Measurements from ENCODE around the gene PCDH15.

The PCDH15 gene

DNA sequence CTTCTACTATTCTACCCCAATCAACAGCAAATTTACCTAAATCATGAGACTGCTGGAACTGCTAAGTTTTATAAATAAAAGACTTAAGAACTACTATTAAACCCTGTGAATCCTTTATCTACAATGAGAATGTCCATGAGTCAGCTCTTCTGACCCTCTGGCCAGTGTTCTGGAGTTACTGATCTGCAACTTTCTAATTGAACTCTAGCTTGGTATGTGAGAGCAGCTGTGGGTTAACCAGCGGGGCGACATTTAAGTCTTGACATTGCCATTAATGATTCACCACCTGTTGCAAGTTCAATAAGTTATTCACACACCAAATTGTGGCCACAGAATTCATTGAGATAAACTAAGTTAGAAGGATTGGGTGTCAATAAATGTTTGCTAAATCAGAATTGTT is 359.8 kb downstream of the PCDH15 start:
- H3K4me2 ChIP-seq (ENCODE audit: low read depth, low read length, poor library complexity, severe bottlenecking): no peak overlapping the region
- H3K9ac ChIP-seq (ENCODE audit: low read depth, low read length, poor library complexity, severe bottlenecking): no peak overlapping the region
- no peaks in the 10 kb centered on the region for H3K36me3 ChIP-seq (ENCODE audit: insufficient read depth, low read length)
- H3K4me1 ChIP-seq (ENCODE audit: insufficient read depth, low read length, poor library complexity, severe bottlenecking): no peaks in the 10 kb centered on the region
- no peaks in the 10 kb centered on the region for H3K79me2 ChIP-seq (ENCODE audit: insufficient read depth, low read length)
- no peaks in the 10 kb centered on the region for H4K20me1 ChIP-seq (ENCODE audit: insufficient read depth, low read length, poor library complexity, severe bottlenecking)
- H3F3A ChIP-seq (ENCODE audit: low read depth): no peaks in the 10 kb centered on the region
- H2AFZ ChIP-seq (ENCODE audit: low read length): no peak overlapping the region
- TF ChIP-seq, protein P1, sequence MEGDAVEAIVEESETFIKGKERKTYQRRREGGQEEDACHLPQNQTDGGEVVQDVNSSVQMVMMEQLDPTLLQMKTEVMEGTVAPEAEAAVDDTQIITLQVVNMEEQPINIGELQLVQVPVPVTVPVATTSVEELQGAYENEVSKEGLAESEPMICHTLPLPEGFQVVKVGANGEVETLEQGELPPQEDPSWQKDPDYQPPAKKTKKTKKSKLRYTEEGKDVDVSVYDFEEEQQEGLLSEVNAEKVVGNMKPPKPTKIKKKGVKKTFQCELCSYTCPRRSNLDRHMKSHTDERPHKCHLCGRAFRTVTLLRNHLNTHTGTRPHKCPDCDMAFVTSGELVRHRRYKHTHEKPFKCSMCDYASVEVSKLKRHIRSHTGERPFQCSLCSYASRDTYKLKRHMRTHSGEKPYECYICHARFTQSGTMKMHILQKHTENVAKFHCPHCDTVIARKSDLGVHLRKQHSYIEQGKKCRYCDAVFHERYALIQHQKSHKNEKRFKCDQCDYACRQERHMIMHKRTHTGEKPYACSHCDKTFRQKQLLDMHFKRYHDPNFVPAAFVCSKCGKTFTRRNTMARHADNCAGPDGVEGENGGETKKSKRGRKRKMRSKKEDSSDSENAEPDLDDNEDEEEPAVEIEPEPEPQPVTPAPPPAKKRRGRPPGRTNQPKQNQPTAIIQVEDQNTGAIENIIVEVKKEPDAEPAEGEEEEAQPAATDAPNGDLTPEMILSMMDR (conservative IDR thresholded peaks at IDR 0.05; ENCODE audit: low read length): no peak
- no peaks in the 10 kb centered on the region for H3K9me2 ChIP-seq (replicated peaks; ENCODE audit: low read depth, low read length)
- H3K4me3 ChIP-seq (ENCODE audit: low read length, poor library complexity, severe bottlenecking): no peak overlapping the region
- no peaks in the 10 kb centered on the region for H3K27me3 ChIP-seq (ENCODE audit: insufficient read depth, low read length, poor library complexity, severe bottlenecking)
- H3K9me3 ChIP-seq (ENCODE audit: insufficient read depth, low read depth, low read length): no peaks in the 10 kb centered on the region

DNA sequence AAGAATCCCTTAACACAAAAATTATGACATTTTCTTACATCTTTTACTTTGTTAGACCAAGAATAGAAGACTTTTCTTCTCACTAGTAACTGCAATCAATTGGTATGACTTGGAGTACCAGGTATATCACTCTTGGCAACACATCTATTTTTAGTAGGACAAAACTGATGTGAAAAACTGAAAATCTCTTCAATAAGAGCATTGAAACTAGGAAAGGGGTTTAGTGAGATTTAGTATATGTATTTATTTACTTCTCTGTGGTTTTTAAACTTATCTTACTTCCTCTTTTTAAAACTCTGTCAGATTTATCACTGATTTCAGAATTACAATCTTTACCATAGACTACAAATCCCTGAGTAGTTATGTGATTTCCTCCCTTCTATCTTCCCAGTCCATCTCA is 366.2 kb downstream of the PCDH15 start:
- Histone ChIP-seq H3K36me3 (ENCODE audit: insufficient read depth, low read length) (no peaks in the 10 kb centered on the region), H2AFZ (ENCODE audit: low read length) (no peak overlapping the region), H3K79me2 (ENCODE audit: insufficient read depth, low read length) (no peaks in the 10 kb centered on the region), H3K27me3 (ENCODE audit: insufficient read depth, low read length, poor library complexity, severe bottlenecking) (no peaks in the 10 kb centered on the region), H3K9me2 (replicated peaks; ENCODE audit: low read depth, low read length) (no peaks in the 10 kb centered on the region), H3K4me3 (ENCODE audit: low read length, poor library complexity, severe bottlenecking) (no peak overlapping the region), H3K9ac (ENCODE audit: low read depth, low read length, poor library complexity, severe bottlenecking) (no peak overlapping the region), H3K9me3 (ENCODE audit: insufficient read depth, low read depth, low read length) (no peaks in the 10 kb centered on the region), H4K20me1 (ENCODE audit: insufficient read depth, low read length, poor library complexity, severe bottlenecking) (no peaks in the 10 kb centered on the region), H3F3A (ENCODE audit: low read depth) (no peaks in the 10 kb centered on the region), H3K4me2 (ENCODE audit: low read depth, low read length, poor library complexity, severe bottlenecking) (no peak overlapping the region), H3K4me1 (ENCODE audit: insufficient read depth, low read length, poor library complexity, severe bottlenecking) (no peaks in the 10 kb centered on the region)
- TF ChIP-seq, protein P1 (conservative IDR thresholded peaks at IDR 0.05; ENCODE audit: low read length): no peak
- TF ChIP-seq EZH2phosphoT487 (IDR thresholded peaks at IDR 0.05; ENCODE audit: borderline replicate concordance): no peak

DNA sequence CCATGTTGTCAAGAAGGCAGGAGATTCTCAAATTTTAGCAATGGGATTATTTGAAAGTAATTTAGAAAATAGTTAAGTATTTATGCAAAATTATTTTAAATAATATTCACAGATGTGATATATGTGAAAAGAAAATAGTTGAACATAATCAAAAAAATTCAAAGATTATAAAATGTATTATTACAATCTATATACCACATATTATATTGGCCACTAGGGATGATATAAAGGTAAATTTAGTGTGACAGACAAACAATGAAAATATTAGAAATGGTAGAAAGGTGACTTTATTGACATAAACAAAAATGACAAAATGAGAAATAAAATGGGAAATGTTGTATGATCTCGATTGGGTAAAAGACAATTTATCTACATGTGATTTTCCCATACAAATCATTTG is 385.5 kb downstream of the PCDH15 start:
- no peak overlapping the region for H3K4me2 ChIP-seq (ENCODE audit: low read depth, low read length, poor library complexity, severe bottlenecking)
- H3K4me1 ChIP-seq (ENCODE audit: insufficient read depth, low read length, poor library complexity, severe bottlenecking): no peaks in the 10 kb centered on the region
- no peaks in the 10 kb centered on the region for H4K20me1 ChIP-seq (ENCODE audit: insufficient read depth, low read length, poor library complexity, severe bottlenecking)
- H3K9me2 ChIP-seq (replicated peaks; ENCODE audit: low read depth, low read length): no peaks in the 10 kb centered on the region
- no peaks in the 10 kb centered on the region for H3K79me2 ChIP-seq (ENCODE audit: insufficient read depth, low read length)
- H3K9ac ChIP-seq (ENCODE audit: low read depth, low read length, poor library complexity, severe bottlenecking): no peak overlapping the region
- H3F3A ChIP-seq (ENCODE audit: low read depth): no peaks in the 10 kb centered on the region
- H2AFZ ChIP-seq (ENCODE audit: low read length): no peak overlapping the region
- no peaks in the 10 kb centered on the region for H3K9me3 ChIP-seq (ENCODE audit: insufficient read depth, low read depth, low read length)
- no peak for TF ChIP-seq EZH2phosphoT487 (IDR thresholded peaks at IDR 0.05; ENCODE audit: borderline replicate concordance)
- TF ChIP-seq, protein P1 (conservative IDR thresholded peaks at IDR 0.05; ENCODE audit: low read length): no peak
- no peaks in the 10 kb centered on the region for H3K27me3 ChIP-seq (ENCODE audit: insufficient read depth, low read length, poor library complexity, severe bottlenecking)
- no peak overlapping the region for H3K4me3 ChIP-seq (ENCODE audit: low read length, poor library complexity, severe bottlenecking)
- H3K36me3 ChIP-seq (ENCODE audit: insufficient read depth, low read length): no peaks in the 10 kb centered on the region

All from Loucy (cell line).